Measurements from ENCODE around the gene RTN4RL1. TPM values are rescaled to one million over a fixed set of nuclear protein-coding genes. Genes with fewer than 3 reads are reported as not detected.

RTN4RL1 gene
- total RNA-seq, 6 donors from 2014 or later: 5.1 to 7.3 (median 6.2) TPM

DNA sequence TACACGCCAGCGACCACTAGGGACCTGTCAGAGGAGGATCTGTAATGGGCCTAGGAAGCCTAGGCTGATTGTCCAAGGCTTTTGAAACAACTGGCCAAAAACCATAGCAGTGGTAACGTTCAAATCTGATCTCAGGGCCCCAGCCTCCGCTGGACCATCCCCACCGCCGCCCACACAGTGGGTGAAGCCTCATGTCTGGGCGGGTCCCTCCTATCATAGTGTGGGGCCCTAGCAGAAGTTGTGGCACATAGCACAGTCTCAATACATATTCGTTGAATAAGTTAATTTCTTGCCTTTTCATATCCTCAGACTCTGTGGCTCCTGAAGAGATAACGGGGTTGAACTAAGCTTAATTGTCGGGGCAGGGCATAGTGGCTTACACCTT lies 5.6 kb upstream of the RTN4RL1 start:
- 23 to 28% methylated on average over 8 to 10 of the region's 10 CpGs for WGBS, 2 donors
- H3K9me3 ChIP-seq: no peaks in the 10 kb centered on the region
- H3K36me3 ChIP-seq: peaks cover 0 to 10% (median 5%) of the 10 kb centered on the region in 4 donors
- no peak for ATAC-seq (ENCODE audit: low FRiP score in 2 of 2)
- DNase-seq: no peak
- H3K4me3 ChIP-seq: peak overlapping the region; percentile 87 to 99 (median 93)
- peak overlapping the region in 1 of 4 donors; percentile 70 for H3K27ac ChIP-seq
- peaks cover 0 to 5% (median 1%) of the 10 kb centered on the region in 4 donors for H3K27me3 ChIP-seq
- peaks cover 21 to 30% (median 24%) of the 10 kb centered on the region in 4 donors for H3K4me1 ChIP-seq
- peak in 4 of 6 experiments; percentile 16 to 56 (median 26) for TF ChIP-seq CTCF (IDR thresholded peaks at IDR 0.05)
- TF ChIP-seq EP300 (IDR thresholded peaks at IDR 0.05): no peak
- TF ChIP-seq POLR2A (IDR thresholded peaks at IDR 0.05): no peak

GRCh38 chr17:2029911-2030778 lies 5.0 kb upstream of the RTN4RL1 start, which contains the start of gene DPH1:
Gene DPH1 (plus strand): TSS chr17:2030153. CDS start chr17:2030170, 17 bp downstream.
- Histone ChIP-seq H3K36me3 (peaks cover 0 to 7% (median 2%) of the 10 kb centered on the region in 4 donors), H3K27ac (peak within 1 kb of the TSS in 3 of 4 donors; percentile 31 to 71 (median 70)), H3K27me3 (peaks cover 0 to 11% (median 4%) of the 10 kb centered on the region in 4 donors), H3K9me3 (no peaks in the 10 kb centered on the region), H3K4me1 (peaks cover 27 to 37% (median 29%) of the 10 kb centered on the region in 4 donors), H3K4me3 (peak within 1 kb of the TSS; percentile 87 to 99 (median 93))
- 2 to 3% methylated on average over 9 to 38 of the region's 59 CpGs for WGBS, 2 donors
- no peak for TF ChIP-seq EP300 (IDR thresholded peaks at IDR 0.05)
- peak in 2 of 4 donors; percentile 55 to 57 for TF ChIP-seq POLR2A (IDR thresholded peaks at IDR 0.05)
- TF ChIP-seq CTCF (IDR thresholded peaks at IDR 0.05): peak in 1 of 6 experiments; percentile 50
- TF ChIP-seq POLR2AphosphoS5 (IDR thresholded peaks at IDR 0.05): peak in 1 of 2 donors; percentile 89
- DNase-seq (peak; percentile 89 to 95), ATAC-seq (ENCODE audit: low FRiP score in 2 of 2) (peak; percentile 94)

DNA sequence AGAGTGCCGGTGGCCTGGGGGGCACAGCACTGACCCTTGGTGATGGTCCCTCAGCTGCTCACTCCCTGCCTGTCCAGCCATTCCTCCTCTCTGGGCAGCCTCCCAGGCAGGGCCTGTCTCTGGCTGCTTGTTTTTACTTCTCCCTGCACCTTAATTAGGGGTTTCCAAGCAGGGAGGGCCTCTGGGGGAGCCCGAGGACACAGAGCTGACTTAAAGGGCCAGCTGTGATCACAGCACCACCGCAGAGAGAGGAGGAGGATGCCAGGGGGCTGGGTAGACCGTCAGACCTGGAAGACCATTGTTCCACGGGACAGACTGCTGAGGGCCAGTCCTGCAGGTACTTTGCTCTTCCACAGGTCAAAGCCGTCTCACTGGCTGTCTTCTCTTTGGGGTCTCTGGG lies 3.6 kb upstream of the RTN4RL1 start:
- ATAC-seq (ENCODE audit: low FRiP score in 2 of 2) (no peak), DNase-seq (no peak)
- no peak overlapping the region for H3K27ac ChIP-seq
- H3K9me3 ChIP-seq: no peaks in the 10 kb centered on the region
- peaks cover 0 to 25% (median 15%) of the 10 kb centered on the region in 4 donors for H3K27me3 ChIP-seq
- 61 to 100% methylated on average over 1 to 6 of the region's 6 CpGs for WGBS, 2 donors
- TF ChIP-seq POLR2A (IDR thresholded peaks at IDR 0.05) (no peak), CTCF (IDR thresholded peaks at IDR 0.05) (no peak), EP300 (IDR thresholded peaks at IDR 0.05) (no peak), POLR2AphosphoS5 (IDR thresholded peaks at IDR 0.05) (no peak)
- H3K36me3 ChIP-seq: peaks cover 0 to 3% (median 0%) of the 10 kb centered on the region in 4 donors
- H3K4me1 ChIP-seq: peaks cover 41 to 51% (median 44%) of the 10 kb centered on the region in 4 donors
- H3K4me3 ChIP-seq: no peak overlapping the region

GRCh38 chr17:2028234-2028614 lies 3.1 kb upstream of the RTN4RL1 start:
- H3K9me3 ChIP-seq: no peaks in the 10 kb centered on the region
- peaks cover 45 to 56% (median 47%) of the 10 kb centered on the region in 4 donors for H3K4me1 ChIP-seq
- ATAC-seq (ENCODE audit: low FRiP score in 2 of 2): no peak
- TF ChIP-seq POLR2A (IDR thresholded peaks at IDR 0.05): no peak
- TF ChIP-seq CTCF (IDR thresholded peaks at IDR 0.05): no peak
- TF ChIP-seq POLR2AphosphoS5 (IDR thresholded peaks at IDR 0.05): no peak
- no peak for TF ChIP-seq EP300 (IDR thresholded peaks at IDR 0.05)
- H3K36me3 ChIP-seq: no peaks in the 10 kb centered on the region
- no peak overlapping the region for H3K4me3 ChIP-seq
- no peak overlapping the region for H3K27ac ChIP-seq
- no peak for DNase-seq
- H3K27me3 ChIP-seq: peaks cover 0 to 26% (median 15%) of the 10 kb centered on the region in 4 donors
- 84 to 100% methylated on average over 1 to 5 of the region's 5 CpGs for WGBS, 2 donors
